CD14-positive monocyte (primary cell): ENCODE results near the gene RMND5A. TPM values are rescaled to one million over a fixed set of nuclear protein-coding genes. Genes with fewer than 3 reads are reported as not detected.

Source experiments
- DNase-seq, 3 donors: peaks; one replicate each; pipeline ENCODE4 v3.0.0-alpha.2; 2011 to 2022
- H2AFZ ChIP-seq: 2 replicates; pipeline ENCODE4 v1.6.0; 2012; ENCODE audit warnings: mild to moderate bottlenecking, low read depth, low read length, inconsistent platforms; ENCODE audit not compliant: insufficient read depth, poor library complexity, severe bottlenecking
- H3K27ac ChIP-seq, 2 donors: 1 replicate in 1 of 2; 2 replicates in 1 of 2; pipeline ENCODE4 v1.5.1; 2012 to 2013; ENCODE audit warnings: low read length in 2 of 2, control low read depth in 1 of 2, inconsistent platforms in 1 of 2, low read depth in 1 of 2, mild to moderate bottlenecking in 1 of 2
- H3K27me3 ChIP-seq, 2 donors: one replicate each; pipeline versions ENCODE4 v1.6.0 to v1.6.1; 2011 to 2013; ENCODE audit warnings: low read length in 2 of 2; ENCODE audit not compliant: control insufficient read depth in 2 of 2, insufficient read depth in 2 of 2
- H3K36me3 ChIP-seq, 2 donors: replicated peaks in 1 of 2; 1 replicate in 1 of 2; 2 replicates in 1 of 2; pipeline versions ENCODE4 v1.5.1 to v1.6.1; 2012 to 2013; ENCODE audit warnings: low read length in 2 of 2, control low read depth in 1 of 2, inconsistent platforms in 1 of 2, mild to moderate bottlenecking in 1 of 2; ENCODE audit not compliant: insufficient read depth in 2 of 2, control insufficient read depth in 1 of 2
- H3K4me1 ChIP-seq, 2 donors: 1 replicate in 1 of 2; 2 replicates in 1 of 2; pipeline versions ENCODE4 v1.5.1 to v1.6.1; 2012 to 2013; ENCODE audit warnings: low read length in 2 of 2, control low read depth in 1 of 2, inconsistent platforms in 1 of 2, mild to moderate bottlenecking in 1 of 2, moderate library complexity in 1 of 2; ENCODE audit not compliant: insufficient read depth in 2 of 2, control insufficient read depth in 1 of 2
- H3K4me2 ChIP-seq: replicated peaks from 2 replicates; pipeline ENCODE3; 2012; ENCODE audit warnings: low read length, moderate library complexity, mild to moderate bottlenecking; ENCODE audit not compliant: poor library complexity, severe bottlenecking; ENCODE audit errors: extremely low read depth
- H3K4me3 ChIP-seq, 3 experiments: fragments of 200-600 bp in 1 of 3; sonication (generic) in 1 of 3; replicated peaks in 1 of 3; 1 replicate in 2 of 3; 2 replicates in 1 of 3; pipeline ENCODE4 v1.5.1; 2011 to 2013; ENCODE audit warnings: low read length in 3 of 3, mild to moderate bottlenecking in 3 of 3, control low read depth in 2 of 3, low read depth in 2 of 3, inconsistent platforms in 1 of 3, moderate library complexity in 1 of 3
- H3K79me2 ChIP-seq: 2 replicates; pipeline ENCODE4 v1.6.0; 2012; ENCODE audit warnings: mild to moderate bottlenecking, control low read depth, inconsistent platforms, low read length, moderate library complexity; ENCODE audit not compliant: insufficient read depth
- H3K9ac ChIP-seq: 2 replicates; pipeline ENCODE4 v1.6.0; 2017; ENCODE audit warnings: low read length, mild to moderate bottlenecking; ENCODE audit not compliant: insufficient read depth, poor library complexity, severe bottlenecking
- H3K9me3 ChIP-seq, 2 donors: replicated peaks in 1 of 2; 1 replicate in 1 of 2; 2 replicates in 1 of 2; pipeline versions ENCODE4 v1.5.1 to v1.6.1; 2012 to 2013; ENCODE audit warnings: low read length in 2 of 2, control low read depth in 1 of 2; ENCODE audit not compliant: control insufficient read depth in 1 of 2, insufficient read depth in 1 of 2
- H4K20me1 ChIP-seq: 2 replicates; pipeline ENCODE4 v1.6.0; 2012; ENCODE audit warnings: mild to moderate bottlenecking, low read length, control low read depth, moderate library complexity; ENCODE audit not compliant: insufficient read depth
- H3K27ac Mint-ChIP-seq, 7 donors: one replicate each; pipeline ENCODE4 v1.8.0; 2020; ENCODE audit warnings: mild to moderate bottlenecking in 7 of 7, mixed read lengths in 7 of 7, moderate library complexity in 6 of 7, inconsistent platforms in 2 of 7
- H3K27me3 Mint-ChIP-seq, 3 donors: one replicate each; pipeline ENCODE4 v1.8.0; 2021 to 2022; ENCODE audit warnings: low read depth in 3 of 3, mild to moderate bottlenecking in 3 of 3, mixed read lengths in 3 of 3, moderate library complexity in 3 of 3, inconsistent platforms in 1 of 3
- H3K36me3 Mint-ChIP-seq, 2 donors: one replicate each; pipeline ENCODE4 v1.8.0; 2020; ENCODE audit warnings: mixed read lengths in 2 of 2, inconsistent platforms in 1 of 2, mild to moderate bottlenecking in 1 of 2
- H3K4me1 Mint-ChIP-seq: one replicate; pipeline ENCODE4 v1.8.0; 2020; ENCODE audit warnings: mild to moderate bottlenecking, mixed read lengths
- H3K4me3 Mint-ChIP-seq, 2 donors: one replicate each; pipeline ENCODE4 v1.8.0; 2020; ENCODE audit warnings: mild to moderate bottlenecking in 2 of 2, mixed read lengths in 2 of 2, moderate library complexity in 1 of 2
- H3K9me3 Mint-ChIP-seq, 7 donors: one replicate each; pipeline ENCODE4 v1.8.0; 2020 to 2022; ENCODE audit warnings: mixed read lengths in 7 of 7, mild to moderate bottlenecking in 6 of 7, moderate library complexity in 6 of 7, inconsistent platforms in 2 of 7
- CTCF ChIP-seq: fragments of 200-600 bp; IDR thresholded peaks from one replicate; pipeline ENCODE4 v1.8.0; 2022; ENCODE audit warnings: antibody characterized with exemption, mild to moderate bottlenecking
- WGBS: methylation state at CpG from one replicate; pipeline ENCODE4 v1.1.5; 2013; ENCODE audit warnings: missing lambda C conversion rate; ENCODE audit not compliant: insufficient coverage; 5-methylcytosine and 5-hydroxymethylcytosine counted together
- intact Hi-C, 2 donors: fragments of 100-400 bp; cut with micrococcal nuclease; formaldehyde crosslinking; loops; one replicate each; pipeline versions ENCODE4 v1.15.0 to v1.15.1; 2023
- polyA plus RNA-seq, 3 donors: library from polyadenylated mRNA; depleted of rRNA in 1 of 3; unstranded in 2 of 3; stranded (reverse) in 1 of 3; fragments of 300-500 nt in 2 of 3; fragments of >200 nt in 1 of 3; fragmentation: Illumina TruSeq in 2 of 3; gene quantifications; 1 replicate in 2 of 3; 2 replicates in 1 of 3; pipeline ENCODE4 v1.2.3, GENCODE V29; 2012 to 2021

RMND5A gene
- polyA plus RNA-seq, 3 donors: 18.5 to 20.3 (median 18.9) TPM

- WGBS: no CpG with 5 or more reads among the region's 4 CpGs
- H3K79me2 ChIP-seq: no peaks in the 10 kb centered on the region
- Mint-ChIP-seq H3K27ac (no peak overlapping the region), H3K27me3 (peaks cover 0 to 2% (median 0%) of the 10 kb centered on the region in 3 donors), H3K9me3 (peaks cover 3 to 19% (median 12%) of the 10 kb centered on the region in 7 donors), H3K36me3 (no peaks in the 10 kb centered on the region), H3K4me3 (no peak overlapping the region), H3K4me1 (no peaks in the 10 kb centered on the region)
- H3K27ac ChIP-seq: no peak overlapping the region
- H3K27me3 ChIP-seq: no peaks in the 10 kb centered on the region
- H3K9ac ChIP-seq: no peak overlapping the region
- H3K4me3 ChIP-seq: no peak overlapping the region
- DNase-seq: no peak
- H3K36me3 ChIP-seq: no peaks in the 10 kb centered on the region
- H2AFZ ChIP-seq: no peak overlapping the region
- no peaks in the 10 kb centered on the region for H4K20me1 ChIP-seq
- H3K9me3 ChIP-seq: peaks cover 5 to 13% of the 10 kb centered on the region in 2 donors
- no peaks in the 10 kb centered on the region for H3K4me1 ChIP-seq
- intact Hi-C loops: no loop called here
- H3K4me2 ChIP-seq: no peak overlapping the region
- TF ChIP-seq CTCF: no peak
Measured at GRCh38 chr2:86818114-86818801, 98.2 kb downstream of the RMND5A start.

- no peaks in the 10 kb centered on the region for H3K36me3 Mint-ChIP-seq
- intact Hi-C loops: no loop called here
Measured at GRCh38 chr2:86818957-86819356, 98.9 kb downstream of the RMND5A start.

More at GRCh38 chr2:86818957-86819356, 98.9 kb downstream of the RMND5A start:
- no peak for TF ChIP-seq CTCF
- Histone ChIP-seq H3K4me2 (no peak overlapping the region), H3K36me3 (no peaks in the 10 kb centered on the region), H3K4me1 (no peaks in the 10 kb centered on the region), H3K9me3 (peaks cover 5 to 13% of the 10 kb centered on the region in 2 donors), H3K79me2 (no peaks in the 10 kb centered on the region), H3K27me3 (no peaks in the 10 kb centered on the region), H3K4me3 (no peak overlapping the region), H2AFZ (no peak overlapping the region), H4K20me1 (no peaks in the 10 kb centered on the region), H3K27ac (no peak overlapping the region), H3K9ac (no peak overlapping the region)
- no CpG with 5 or more reads among the region's 2 CpGs for WGBS
- H3K9me3 Mint-ChIP-seq: peaks cover 3 to 19% (median 12%) of the 10 kb centered on the region in 7 donors
- no peaks in the 10 kb centered on the region for H3K4me1 Mint-ChIP-seq
- no peak overlapping the region for H3K27ac Mint-ChIP-seq
- H3K4me3 Mint-ChIP-seq: no peak overlapping the region
- H3K27me3 Mint-ChIP-seq: peaks cover 0 to 2% (median 2%) of the 10 kb centered on the region in 3 donors
- DNase-seq: no peak
